ENCODE results near the gene CNPY1.
"Not testable (repeated sequence)": the region's sequence is repeated elsewhere in the genome, so short reads cannot be mapped to it uniquely, and the experiment has no call there.

Gene CNPY1

GRCh38 chr7:155530601-155531000 is 15.8 kb downstream of the CNPY1 start:
- no peak for DNase-seq

- DNase-seq = no peak
These were observed 16.5 kb downstream of the CNPY1 start for GRCh38 chr7:155529845-155530244.

- no peak for DNase-seq
These were observed 17.0 kb downstream of the CNPY1 start for GRCh38 chr7:155529346-155529745.

GRCh38 chr7:155527664-155528063 is 18.7 kb downstream of the CNPY1 start:
- no peak for DNase-seq

GRCh38 chr7:155526225-155526624 is 20.1 kb downstream of the CNPY1 start:
- DNase-seq = no peak

GRCh38 chr7:155524018-155524556 is 22.3 kb downstream of the CNPY1 start:
- no peak for DNase-seq

- DNase-seq = no peak
These were observed 23.1 kb downstream of the CNPY1 start for GRCh38 chr7:155523168-155523675.

- no peak for DNase-seq
These were observed 24.5 kb downstream of the CNPY1 start for GRCh38 chr7:155521743-155522398.

GRCh38 chr7:155521007-155521742 is 25.2 kb downstream of the CNPY1 start:
- no peak for DNase-seq

- DNase-seq = no peak
These were observed 26.2 kb downstream of the CNPY1 start for GRCh38 chr7:155520114-155520513.

- DNase-seq = not testable (repeated sequence)
These were observed 27.0 kb downstream of the CNPY1 start for GRCh38 chr7:155519358-155519757.

- DNase-seq = no peak
These were observed 27.7 kb downstream of the CNPY1 start for GRCh38 chr7:155518633-155519032.

- no peak for DNase-seq
These were observed 28.4 kb downstream of the CNPY1 start for GRCh38 chr7:155517969-155518368.

- no peak for DNase-seq
These were observed 28.9 kb downstream of the CNPY1 start for GRCh38 chr7:155517452-155517851.

GRCh38 chr7:155516466-155516865 is 29.9 kb downstream of the CNPY1 start:
- DNase-seq = no peak

GRCh38 chr7:155515318-155515717 is 31.0 kb downstream of the CNPY1 start:
- no peak for DNase-seq

- no peak for DNase-seq
These were observed 32.1 kb downstream of the CNPY1 start for GRCh38 chr7:155514296-155514695.

- no peak for DNase-seq
These were observed 32.6 kb downstream of the CNPY1 start for GRCh38 chr7:155513543-155514285.

- DNase-seq = no peak
These were observed 34.0 kb downstream of the CNPY1 start for GRCh38 chr7:155512246-155512887.

- no peak for DNase-seq
These were observed 34.7 kb downstream of the CNPY1 start for GRCh38 chr7:155511702-155511996.

- no peak for DNase-seq
These were observed 35.2 kb downstream of the CNPY1 start for GRCh38 chr7:155510975-155511701.
